ENCODE data around the gene STX10. TPM values are rescaled to one million over a fixed set of nuclear protein-coding genes. Genes with fewer than 3 reads are reported as not detected.

Gene STX10
- total RNA-seq, 2 experiments from 2014 or later, result 41.6 to 67.8 TPM

DNA sequence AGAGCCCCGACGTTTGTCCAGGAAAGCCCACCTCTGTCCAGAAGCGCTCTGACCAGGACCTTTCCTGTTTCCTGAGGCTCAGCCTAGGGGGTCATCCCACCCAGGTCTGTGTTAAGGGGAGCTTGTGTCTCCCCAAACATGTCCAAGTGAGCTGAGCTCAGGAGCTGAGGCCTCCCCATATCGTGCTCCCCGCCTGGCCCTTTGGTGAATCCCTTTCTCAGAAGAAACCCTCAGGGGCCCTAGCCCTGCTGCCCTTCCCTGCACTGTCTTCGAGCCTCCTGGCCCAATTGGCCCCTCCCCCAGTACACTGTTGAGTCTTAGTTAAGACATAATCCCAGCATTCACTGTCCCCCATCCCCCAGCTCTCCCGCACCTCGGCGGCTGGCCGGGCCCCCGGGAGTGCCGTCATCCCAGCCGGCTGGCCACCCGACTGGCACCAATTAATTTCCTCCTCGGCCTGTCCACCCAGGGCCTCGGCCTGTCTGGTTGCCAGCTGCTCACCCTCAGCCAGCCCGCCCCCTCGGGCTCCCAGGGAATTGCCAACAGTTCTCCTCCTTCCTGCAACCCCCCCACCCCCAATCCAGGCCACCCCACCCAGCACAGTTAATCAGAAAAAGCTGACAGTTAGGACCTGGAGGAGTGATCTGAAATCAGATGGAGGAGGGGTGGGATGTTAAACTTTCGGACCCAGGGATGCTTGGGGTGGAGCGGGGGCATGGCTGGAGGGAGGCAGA, 13.6 kb upstream of the STX10 start:
- POLR2A ChIA-PET, result interaction anchor here (0.6 to 2.5 kb wide), 8 partner anchors 12 to 64 kb away, joined by 3 to 13 read pairs (median 3); no protein-coding TSS in a partner anchor
- no TSS peak for BruUV-seq (replicated peaks)

GRCh38 chr19:13162724-13163608, 12.8 kb upstream of the STX10 start:
- Histone ChIP-seq H3K9me2 (ENCODE audit: insufficient read depth, low read length) (no peaks in the 10 kb centered on the region), H3K4me3 (ENCODE audit: low read depth, low read length, poor library complexity, severe bottlenecking) (peak overlapping the region; percentile 69), H3K36me3 (ENCODE audit: insufficient read depth, low read length) (no peaks in the 10 kb centered on the region), H3K4me1 (ENCODE audit: insufficient read depth, low read length, poor library complexity, severe bottlenecking) (peaks cover 96% of the 10 kb centered on the region), H3K4me2 (ENCODE audit: low read length) (peak overlapping the region; percentile 96), H3K9me3 (ENCODE audit: low read length) (no peaks in the 10 kb centered on the region), H3K27ac (ENCODE audit: low read depth, low read length, poor library complexity, severe bottlenecking) (peak overlapping the region; percentile 95), H3K79me2 (ENCODE audit: insufficient read depth, low read depth, low read length) (peaks cover 26% of the 10 kb centered on the region; the same call in 1 of the 2 replicates), H2AFZ (ENCODE audit: low read length) (no peak overlapping the region), H4K20me1 (ENCODE audit: insufficient read depth, low read length) (no peaks in the 10 kb centered on the region)
- ChIA-PET CTCF (ENCODE audit: unreplicated experiment) (no interaction called here), POLR2A (interaction anchor here (0.7 to 2.5 kb wide), 7 partner anchors 8 to 63 kb away, joined by 3 to 13 read pairs (median 4); no protein-coding TSS in a partner anchor)
- TF ChIP-seq, protein P1, sequence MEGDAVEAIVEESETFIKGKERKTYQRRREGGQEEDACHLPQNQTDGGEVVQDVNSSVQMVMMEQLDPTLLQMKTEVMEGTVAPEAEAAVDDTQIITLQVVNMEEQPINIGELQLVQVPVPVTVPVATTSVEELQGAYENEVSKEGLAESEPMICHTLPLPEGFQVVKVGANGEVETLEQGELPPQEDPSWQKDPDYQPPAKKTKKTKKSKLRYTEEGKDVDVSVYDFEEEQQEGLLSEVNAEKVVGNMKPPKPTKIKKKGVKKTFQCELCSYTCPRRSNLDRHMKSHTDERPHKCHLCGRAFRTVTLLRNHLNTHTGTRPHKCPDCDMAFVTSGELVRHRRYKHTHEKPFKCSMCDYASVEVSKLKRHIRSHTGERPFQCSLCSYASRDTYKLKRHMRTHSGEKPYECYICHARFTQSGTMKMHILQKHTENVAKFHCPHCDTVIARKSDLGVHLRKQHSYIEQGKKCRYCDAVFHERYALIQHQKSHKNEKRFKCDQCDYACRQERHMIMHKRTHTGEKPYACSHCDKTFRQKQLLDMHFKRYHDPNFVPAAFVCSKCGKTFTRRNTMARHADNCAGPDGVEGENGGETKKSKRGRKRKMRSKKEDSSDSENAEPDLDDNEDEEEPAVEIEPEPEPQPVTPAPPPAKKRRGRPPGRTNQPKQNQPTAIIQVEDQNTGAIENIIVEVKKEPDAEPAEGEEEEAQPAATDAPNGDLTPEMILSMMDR (conservative IDR thresholded peaks at IDR 0.05; ENCODE audit: low read length), result no peak
- no peak for TF ChIP-seq EZH2phosphoT487 (IDR thresholded peaks at IDR 0.05; ENCODE audit: borderline replicate concordance, low read depth, low read length)
- intact Hi-C loops (cut with micrococcal nuclease; ENCODE audit: unreplicated experiment), result loop anchor here (10.0 kb wide), 1 partner anchor 672 kb away; no protein-coding TSS in a partner anchor
- DNase-seq (ENCODE audit: low spot score), result peak; percentile 94
- no TSS peak for BruUV-seq (replicated peaks)

More for the DNA sequence above, 13.6 kb upstream of the STX10 start:
- H3K4me1 ChIP-seq (ENCODE audit: insufficient read depth, low read length, poor library complexity, severe bottlenecking), result peaks cover 96% of the 10 kb centered on the region
- DNase-seq (ENCODE audit: low spot score), result peak; percentile 52
- peak overlapping the region; percentile 96 for H3K4me2 ChIP-seq (ENCODE audit: low read length)
- no peaks in the 10 kb centered on the region for H3K36me3 ChIP-seq (ENCODE audit: insufficient read depth, low read length)
- H3K27ac ChIP-seq (ENCODE audit: low read depth, low read length, poor library complexity, severe bottlenecking), result peak overlapping the region; percentile 95
- peak overlapping the region; percentile 32; the same call in 1 of the 2 replicates for H2AFZ ChIP-seq (ENCODE audit: low read length)
- no peaks in the 10 kb centered on the region for H4K20me1 ChIP-seq (ENCODE audit: insufficient read depth, low read length)
- H3K9me2 ChIP-seq (ENCODE audit: insufficient read depth, low read length), result no peaks in the 10 kb centered on the region
- no peak for TF ChIP-seq EZH2phosphoT487 (IDR thresholded peaks at IDR 0.05; ENCODE audit: borderline replicate concordance, low read depth, low read length)
- TF ChIP-seq, protein P1 (conservative IDR thresholded peaks at IDR 0.05; ENCODE audit: low read length), result no peak
- peaks cover 25% of the 10 kb centered on the region; the same call in 1 of the 2 replicates for H3K79me2 ChIP-seq (ENCODE audit: insufficient read depth, low read depth, low read length)
- CTCF ChIA-PET (ENCODE audit: unreplicated experiment), result interaction anchor here (0.6 kb wide), 1 partner anchor 59 kb away, joined by 4 read pairs; no protein-coding TSS in a partner anchor
- intact Hi-C loops (cut with micrococcal nuclease; ENCODE audit: unreplicated experiment), result loop anchor here (10.0 kb wide), 1 partner anchor 671 kb away; no protein-coding TSS in a partner anchor
- H3K4me3 ChIP-seq (ENCODE audit: low read depth, low read length, poor library complexity, severe bottlenecking), result peak overlapping the region; percentile 69
- H3K9me3 ChIP-seq (ENCODE audit: low read length), result no peaks in the 10 kb centered on the region

Measured in OCI-LY7 (cell line).